ENCODE measurements around the gene AK1. TPM values are rescaled to one million over a fixed set of nuclear protein-coding genes. Genes with fewer than 3 reads are reported as not detected.

The AK1 gene
- 152 and 156 TPM in 2 replicates for total RNA-seq

GRCh38 chr9:127877566-127877998 is at the start of gene AK1:
Gene AK1, minus strand, starts transcription at chr9:127877675. Its CDS starts 3,058 bp downstream, at chr9:127874617.

GRCh38 chr9:127916720-127917581 is 39.5 kb upstream of the AK1 start, which contains the start of gene ST6GALNAC4:
Gene ST6GALNAC4, minus strand, starts transcription at chr9:127917041. Its CDS starts 622 bp downstream, at chr9:127916419.

GRCh38 chr9:127899128-127899943 is 21.9 kb upstream of the AK1 start, which contains the start of gene ST6GALNAC6:
Gene ST6GALNAC6, minus strand, starts transcription at chr9:127899603. Its CDS starts 1,622 bp downstream, at chr9:127897981.

GRCh38 chr9:127854184-127854806 is 23.2 kb downstream of the AK1 start, which contains the start of gene ENG:
Gene ENG, minus strand, starts transcription at chr9:127854658. Its CDS starts 303 bp downstream, at chr9:127854355.

Small RNA genes within 50 kb of the gene (small RNA-seq; reads per million reads assigned to genes)
- 6.0 reads per million, percentile 91 among the genes with 10 or more reads in this experiment for gene MIR4672
- gene RF00019 = not detected
- not detected for gene RNA5SP296

Other genes with a start within 250 kb of the AK1 start
- 0.13 TPM in 1 of 2 replicates, not detected in the other for gene CFAP157, start 170.7 kb downstream of the AK1 start, total RNA-seq
- gene PTRH1, start 162.0 kb downstream of the AK1 start, total RNA-seq = 11.0 and 11.1 TPM in 2 replicates
- gene TTC16, start 161.6 kb downstream of the AK1 start, total RNA-seq = under 0.01 TPM in 1 of 2 replicates, not detected in the other
- gene TOR2A, start 142.4 kb downstream of the AK1 start, total RNA-seq = 2.5 and 2.9 TPM in 2 replicates
- 0.32 and 0.52 TPM in 2 replicates for gene SH2D3C, start 99.0 kb downstream of the AK1 start, total RNA-seq
- 53.3 and 63.9 TPM in 2 replicates for gene CDK9, start 91.6 kb downstream of the AK1 start, total RNA-seq
- 52.8 and 98.8 TPM in 2 replicates for gene FPGS, start 74.8 kb downstream of the AK1 start, total RNA-seq
- 52.6 and 61.7 TPM in 2 replicates for gene ENG, start 23.0 kb downstream of the AK1 start, total RNA-seq
- 81.9 and 89.9 TPM in 2 replicates for gene ST6GALNAC6, start 21.9 kb upstream of the AK1 start, total RNA-seq
- gene ST6GALNAC4, start 39.4 kb upstream of the AK1 start, total RNA-seq = 46.0 and 52.7 TPM in 2 replicates
- gene PIP5KL1, start 53.1 kb upstream of the AK1 start, total RNA-seq = 3.8 and 3.9 TPM in 2 replicates
- gene DPM2, start 60.2 kb upstream of the AK1 start, total RNA-seq = 11.3 and 11.4 TPM in 2 replicates
- 9.5 and 15.4 TPM in 2 replicates for gene EEIG1, start 103.3 kb upstream of the AK1 start, total RNA-seq
- gene NAIF1, start 189.6 kb upstream of the AK1 start, total RNA-seq = 6.3 and 8.8 TPM in 2 replicates
- 16.4 and 19.3 TPM in 2 replicates for gene SLC25A25, start 190.6 kb upstream of the AK1 start, total RNA-seq

Measured in articular chondrocyte of knee joint (primary cell).